ENCODE data around the gene HOXC4. TPM values are rescaled to one million over a fixed set of nuclear protein-coding genes. Genes with fewer than 3 reads are reported as not detected.

Gene HOXC4
- total RNA-seq, 1 experiment from 2014 or later: not detected

GRCh38 chr12:54028314-54029201 is 25.1 kb upstream of the HOXC4 start, which contains the start of gene HOXC6:
TSS of gene HOXC6 (plus strand) at chr12:54028440. CDS start at chr12:54028522, 82 bp downstream.
- no peak within 1 kb of the TSS for H2AFZ ChIP-seq (ENCODE audit: low read length)

More at GRCh38 chr12:54028314-54029201, 25.1 kb upstream of the HOXC4 start, which contains the start of gene HOXC6:
- H3K27me3 ChIP-seq (ENCODE audit: insufficient read depth, low read length): peaks cover 97% of the 10 kb centered on the region
- no peaks in the 10 kb centered on the region for H3K4me1 ChIP-seq (ENCODE audit: insufficient read depth, low read length)
- no peak for DNase-seq
- no peak within 1 kb of the TSS for H3K14ac ChIP-seq (ENCODE audit: insufficient read depth, low read length)
- H3K4me1 Mint-ChIP-seq: peaks cover 14 to 25% of the 10 kb centered on the region in 2 experiments
- peaks cover 3 to 13% of the 10 kb centered on the region in 2 experiments; a peak in 3 of 5 replicates for H3K9me3 Mint-ChIP-seq
- no peak within 1 kb of the TSS for H3K56ac ChIP-seq (ENCODE audit: insufficient read length, low read depth, low read length)
- H3T11ph ChIP-seq (ENCODE audit: low read length): no peak within 1 kb of the TSS
- H2AK5ac ChIP-seq (ENCODE audit: insufficient read length, low read length): no peak within 1 kb of the TSS
- no peak within 1 kb of the TSS for H4K8ac ChIP-seq (replicated peaks; ENCODE audit: insufficient read length, low read depth, low read length)
- H3K4me2 ChIP-seq (ENCODE audit: insufficient read depth, insufficient read length, low read length): peak within 1 kb of the TSS; percentile 28
- H2BK5ac ChIP-seq (ENCODE audit: insufficient read length, low read length): no peak within 1 kb of the TSS
- H3K4ac ChIP-seq (ENCODE audit: low read depth, low read length): no peak within 1 kb of the TSS
- H3K79me1 ChIP-seq (ENCODE audit: insufficient read depth, low read depth, low read length, poor library complexity, severe bottlenecking): no peaks in the 10 kb centered on the region
- H3K9ac ChIP-seq (ENCODE audit: extremely low read depth, insufficient read length, low read length): no peak within 1 kb of the TSS
- no peak within 1 kb of the TSS for H3K23ac ChIP-seq (ENCODE audit: insufficient read length, low read depth, low read length)
- no peak within 1 kb of the TSS for H2BK12ac ChIP-seq (ENCODE audit: insufficient read length, low read depth, low read length)
- peaks cover 100% of the 10 kb centered on the region for H3K27me3 Mint-ChIP-seq (ENCODE audit: low read depth)
- WGBS (ENCODE audit: extremely low coverage, insufficient read length, low lambda C conversion rate): no CpG with 5 or more reads among the region's 36 CpGs
- H3K23me2 ChIP-seq (ENCODE audit: insufficient read length, low read depth, low read length, poor library complexity, severe bottlenecking): no peaks in the 10 kb centered on the region
- H3K36me3 Mint-ChIP-seq (ENCODE audit: insufficient read depth in 1 of 3, low read depth in 3 of 3): peaks cover 0 to 2% (median 0%) of the 10 kb centered on the region in 3 experiments; a peak in 1 of 7 replicates
- no peak within 1 kb of the TSS for H3K18ac ChIP-seq (ENCODE audit: insufficient read length, low read depth, low read length)
- H4K91ac ChIP-seq (ENCODE audit: insufficient read length, low read depth, low read length): no peak within 1 kb of the TSS
- TF ChIP-seq, protein P1, sequence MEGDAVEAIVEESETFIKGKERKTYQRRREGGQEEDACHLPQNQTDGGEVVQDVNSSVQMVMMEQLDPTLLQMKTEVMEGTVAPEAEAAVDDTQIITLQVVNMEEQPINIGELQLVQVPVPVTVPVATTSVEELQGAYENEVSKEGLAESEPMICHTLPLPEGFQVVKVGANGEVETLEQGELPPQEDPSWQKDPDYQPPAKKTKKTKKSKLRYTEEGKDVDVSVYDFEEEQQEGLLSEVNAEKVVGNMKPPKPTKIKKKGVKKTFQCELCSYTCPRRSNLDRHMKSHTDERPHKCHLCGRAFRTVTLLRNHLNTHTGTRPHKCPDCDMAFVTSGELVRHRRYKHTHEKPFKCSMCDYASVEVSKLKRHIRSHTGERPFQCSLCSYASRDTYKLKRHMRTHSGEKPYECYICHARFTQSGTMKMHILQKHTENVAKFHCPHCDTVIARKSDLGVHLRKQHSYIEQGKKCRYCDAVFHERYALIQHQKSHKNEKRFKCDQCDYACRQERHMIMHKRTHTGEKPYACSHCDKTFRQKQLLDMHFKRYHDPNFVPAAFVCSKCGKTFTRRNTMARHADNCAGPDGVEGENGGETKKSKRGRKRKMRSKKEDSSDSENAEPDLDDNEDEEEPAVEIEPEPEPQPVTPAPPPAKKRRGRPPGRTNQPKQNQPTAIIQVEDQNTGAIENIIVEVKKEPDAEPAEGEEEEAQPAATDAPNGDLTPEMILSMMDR (conservative IDR thresholded peaks at IDR 0.05): no peak
- peak within 1 kb of the TSS in 1 of 2 experiments; percentile 56; a peak in 2 of 5 replicates for H3K4me3 Mint-ChIP-seq
- H2BK15ac ChIP-seq (ENCODE audit: low read depth, low read length): no peak within 1 kb of the TSS; the same call in 1 of the 2 replicates
- H3K9me3 ChIP-seq (ENCODE audit: control insufficient read depth, low read depth, low read length): no peaks in the 10 kb centered on the region
- H2BK20ac ChIP-seq (ENCODE audit: low read depth, low read length, poor library complexity, severe bottlenecking): no peak within 1 kb of the TSS
- H3K79me2 ChIP-seq (ENCODE audit: insufficient read depth, low read length): no peaks in the 10 kb centered on the region
- no peak within 1 kb of the TSS for H2BK120ac ChIP-seq (ENCODE audit: low read depth, low read length, poor library complexity, severe bottlenecking)
- no peak within 1 kb of the TSS for H4K5ac ChIP-seq (ENCODE audit: insufficient read length, low read depth, low read length)
- H3K27ac Mint-ChIP-seq: no peak within 1 kb of the TSS; a peak in 1 of 7 replicates
- no peak within 1 kb of the TSS for H3K27ac ChIP-seq (ENCODE audit: insufficient read length, low read depth, low read length)
- H4K20me1 ChIP-seq (ENCODE audit: control insufficient read depth, insufficient read depth, insufficient read length): no peaks in the 10 kb centered on the region

Measured in H9 (cell line).